H1 (cell line): ENCODE data around the gene CYP4F11. TPM values are rescaled to one million over a fixed set of nuclear protein-coding genes. Genes with fewer than 3 reads are reported as not detected.

Source experiments
- CTCF ChIA-PET: fragments of 300-600 bp; sonication (Branson Sonifier 250); formaldehyde crosslinking; loops from one replicate; lab custom pipeline; 2021; ENCODE audit not compliant: partially characterized antibody; lab: Charles Lee
- POLR2A ChIA-PET: fragments of 300-600 bp; sonication (Branson Sonifier 250); formaldehyde crosslinking; loops from one replicate; lab custom pipeline; 2021; ENCODE audit warnings: inconsistent platforms; ENCODE audit not compliant: partially characterized antibody; lab: Charles Lee
- DNase-seq, 2 experiments: peaks; one replicate each; pipeline versions ENCODE4 v3.0.0 to v3.0.0-alpha.2; 2010 to 2022; ENCODE audit warnings: low spot score in 2 of 2, low read depth in 1 of 2, mixed read lengths in 1 of 2
- FAIRE-seq: peaks from 2 replicates; lab custom pipeline; 2011; peaks lifted over from hg19 to GRCh38; lab: Jason Lieb, UNC
- H2AFZ ChIP-seq: 2 replicates; pipeline ENCODE4 v1.8.1; 2012; ENCODE audit warnings: low read length, inconsistent platforms
- H2AK5ac ChIP-seq: 2 replicates; pipeline ENCODE4 v1.6.1; 2013; ENCODE audit warnings: low read depth, low read length
- H2BK120ac ChIP-seq: replicated peaks from 2 replicates; pipeline ENCODE3; 2013; ENCODE audit warnings: low read depth, low read length, inconsistent platforms
- H2BK12ac ChIP-seq: 2 replicates; pipeline ENCODE4 v1.6.1; 2013; ENCODE audit warnings: low read depth, low read length
- H2BK15ac ChIP-seq: 2 replicates; pipeline ENCODE4 v1.6.1; 2013; ENCODE audit warnings: low read length
- H2BK20ac ChIP-seq: 2 replicates; pipeline ENCODE4 v1.6.1; 2013; ENCODE audit warnings: low read length
- H2BK5ac ChIP-seq: 2 replicates; pipeline ENCODE4 v1.6.1; 2013; ENCODE audit warnings: low read depth, low read length
- H3K14ac ChIP-seq: 2 replicates; pipeline ENCODE4 v1.6.1; 2013; ENCODE audit warnings: inconsistent platforms; ENCODE audit not compliant: insufficient read length
- H3K18ac ChIP-seq: 2 replicates; pipeline ENCODE4 v1.6.1; 2013; ENCODE audit warnings: low read length; ENCODE audit errors: extremely low read depth
- H3K23ac ChIP-seq: 2 replicates; pipeline ENCODE4 v1.6.1; 2013; ENCODE audit warnings: inconsistent platforms; ENCODE audit not compliant: insufficient read length
- H3K23me2 ChIP-seq: 2 replicates; pipeline ENCODE4 v1.6.1; 2013; ENCODE audit warnings: low read depth, low read length
- H3K27ac ChIP-seq: 2 replicates; pipeline ENCODE4 v1.6.1; 2011; ENCODE audit warnings: low read depth, low read length, inconsistent platforms
- H3K27me3 ChIP-seq, 4 experiments: replicated peaks in 1 of 4; 1 replicate in 1 of 4; 2 replicates in 3 of 4; pipeline versions ENCODE4 v1.6.1 to v1.8.1; 2011 to 2013; ENCODE audit warnings: low read length in 3 of 4, mild to moderate bottlenecking in 3 of 4, inconsistent platforms in 2 of 4, mixed read lengths in 2 of 4, moderate library complexity in 1 of 4; ENCODE audit not compliant: control insufficient read depth in 3 of 4, insufficient read depth in 3 of 4; ENCODE audit errors: extremely low read depth in 1 of 4
- H3K36me3 ChIP-seq, 4 experiments: 2 replicates each; pipeline versions ENCODE4 v1.6.1 to v1.8.1; 2011 to 2013; ENCODE audit warnings: mild to moderate bottlenecking in 4 of 4, low read length in 3 of 4, moderate library complexity in 2 of 4, control low read depth in 1 of 4, inconsistent platforms in 1 of 4; ENCODE audit not compliant: insufficient read depth in 4 of 4, control insufficient read depth in 2 of 4
- H3K4ac ChIP-seq: replicated peaks from 2 replicates; pipeline ENCODE3; 2013; ENCODE audit warnings: low read length, low read depth, mixed read lengths, inconsistent platforms; ENCODE audit not compliant: insufficient read length
- H3K4me1 ChIP-seq, 4 experiments: replicated peaks in 1 of 4; 1 replicate in 1 of 4; 2 replicates in 3 of 4; pipeline versions ENCODE4 v1.6.1 to v1.8.1; 2011 to 2013; ENCODE audit warnings: low read length in 3 of 4, inconsistent platforms in 2 of 4, mixed read lengths in 1 of 4; ENCODE audit not compliant: insufficient read depth in 4 of 4, control insufficient read depth in 3 of 4
- H3K4me2 ChIP-seq, 2 experiments: 2 replicates each; pipeline versions ENCODE4 v1.6.1 to v1.8.1; 2011 to 2013; ENCODE audit warnings: low read depth in 2 of 2, low read length in 2 of 2, control low read depth in 1 of 2, inconsistent platforms in 1 of 2, mild to moderate bottlenecking in 1 of 2; ENCODE audit not compliant: insufficient read depth in 1 of 2
- H3K4me3 ChIP-seq, 4 experiments: fragments of 200-600, 300-600 bp in 1 of 4; sonication (generic), shearing (Covaris generic), sonication (Bioruptor Twin) in 1 of 4; 2 replicates each; pipeline versions ENCODE4 v1.5.1 to v1.8.1; 2011 to 2016; ENCODE audit warnings: low read length in 4 of 4, low read depth in 3 of 4, control low read depth in 2 of 4, inconsistent platforms in 2 of 4, mild to moderate bottlenecking in 2 of 4, mixed read lengths in 1 of 4, moderate library complexity in 1 of 4; ENCODE audit not compliant: insufficient read depth in 2 of 4; ENCODE audit errors: extremely low read depth in 1 of 4
- H3K56ac ChIP-seq: replicated peaks from 2 replicates; pipeline ENCODE3; 2013; ENCODE audit warnings: low read depth, mild to moderate bottlenecking, mixed read lengths, low read length, inconsistent platforms; ENCODE audit not compliant: insufficient read length
- H3K79me1 ChIP-seq: 2 replicates; pipeline ENCODE4 v1.6.1; 2013; ENCODE audit warnings: low read depth, low read length, control low read depth
- H3K79me2 ChIP-seq, 2 experiments: 2 replicates each; pipeline versions ENCODE4 v1.6.1 to v1.8.1; 2012 to 2013; ENCODE audit warnings: low read length in 2 of 2, mild to moderate bottlenecking in 2 of 2, inconsistent platforms in 1 of 2; ENCODE audit not compliant: insufficient read depth in 2 of 2, control insufficient read depth in 1 of 2
- H3K9ac ChIP-seq, 4 experiments: replicated peaks in 1 of 4; 1 replicate in 1 of 4; 2 replicates in 3 of 4; pipeline versions ENCODE4 v1.6.1 to v1.8.1; 2011 to 2013; ENCODE audit warnings: low read depth in 3 of 4, low read length in 3 of 4, control low read depth in 2 of 4, mild to moderate bottlenecking in 2 of 4, moderate library complexity in 2 of 4, inconsistent platforms in 1 of 4; ENCODE audit errors: extremely low read depth in 1 of 4
- H3K9me3 ChIP-seq, 2 experiments: 2 replicates each; pipeline versions ENCODE4 v1.6.1 to v1.8.1; 2012 to 2013; ENCODE audit warnings: mild to moderate bottlenecking in 2 of 2, moderate library complexity in 2 of 2, control low read depth in 1 of 2, inconsistent platforms in 1 of 2, low read depth in 1 of 2, low read length in 1 of 2, mixed read lengths in 1 of 2; ENCODE audit not compliant: insufficient read depth in 2 of 2
- H4K20me1 ChIP-seq, 2 experiments: replicated peaks in 1 of 2; 2 replicates each; pipeline versions ENCODE3 to v1.8.1; 2011 to 2013; ENCODE audit warnings: inconsistent platforms in 2 of 2, low read length in 2 of 2, mild to moderate bottlenecking in 1 of 2; ENCODE audit not compliant: insufficient read depth in 2 of 2, control insufficient read depth in 1 of 2
- H4K5ac ChIP-seq: 2 replicates; pipeline ENCODE4 v1.6.1; 2013; ENCODE audit warnings: low read length, low read depth, mixed read lengths, inconsistent platforms; ENCODE audit not compliant: insufficient read length
- H4K8ac ChIP-seq: 2 replicates; pipeline ENCODE4 v1.8.0; 2013; ENCODE audit warnings: mild to moderate bottlenecking, moderate library complexity, low read length, inconsistent platforms; ENCODE audit not compliant: insufficient read depth; ENCODE audit errors: extremely low read depth
- H4K91ac ChIP-seq: replicated peaks from 2 replicates; pipeline ENCODE3; 2013; ENCODE audit warnings: low read length, mixed read lengths, inconsistent platforms; ENCODE audit not compliant: insufficient read length
- CBX5 ChIP-seq: fragments of 300-800, 300-1000 bp; sonication (generic); IDR thresholded peaks from 2 replicates; pipeline ENCODE4 v1.7.1; 2016; ENCODE audit warnings: antibody characterized with exemption, low read length, low read depth
- POLR2A ChIP-seq, 2 experiments: IDR thresholded peaks; 1 replicate in 1 of 2; 2 replicates in 1 of 2; pipeline ENCODE4 v1.6.1; 2011; ENCODE audit warnings: low read depth in 2 of 2, low read length in 2 of 2, mild to moderate bottlenecking in 2 of 2; ENCODE audit errors: control extremely low read depth in 1 of 2
- RAD21 ChIP-seq, 2 experiments: IDR thresholded peaks in 1 of 2; conservative IDR thresholded peaks in 1 of 2; 2 replicates each; pipeline ENCODE4 v1.6.1; 2011; ENCODE audit warnings: low read depth in 2 of 2, low read length in 2 of 2, improper control_type of control experiment in 1 of 2, inconsistent platforms in 1 of 2, mild to moderate bottlenecking in 1 of 2, moderate library complexity in 1 of 2
- RFX5 ChIP-seq: IDR thresholded peaks from 2 replicates; pipeline ENCODE4 v1.6.1; 2011; ENCODE audit warnings: low read depth, low read length, improper control_type of control experiment, borderline replicate concordance
- TAF7 ChIP-seq: optimal IDR thresholded peaks from 2 replicates; pipeline ENCODE3; 2011; ENCODE audit warnings: low read depth, mild to moderate bottlenecking, inconsistent platforms, low read length, moderate library complexity, borderline replicate concordance
- TEAD4 ChIP-seq: IDR thresholded peaks from 2 replicates; pipeline ENCODE4 v1.6.1; 2012; ENCODE audit warnings: low read depth, low read length, inconsistent platforms, mixed read lengths
- WGBS, 2 experiments: shearing (Covaris generic) in 1 of 2; methylation state at CpG; one replicate each; pipeline versions ENCODE4 v1.1.6 to v1.1.7; 2013 to 2015; ENCODE audit warnings: low lambda C conversion rate in 2 of 2, mixed read lengths in 2 of 2, inconsistent platforms in 1 of 2, low coverage in 1 of 2, missing lambda C conversion rate in 1 of 2; ENCODE audit not compliant: insufficient replicate concordance in 2 of 2, insufficient coverage in 1 of 2, insufficient read length in 1 of 2; ENCODE audit errors: extremely low coverage in 1 of 2, missing lambda C conversion rate in 1 of 2; 5-methylcytosine and 5-hydroxymethylcytosine counted together
- polyA plus RNA-seq, 7 experiments: library from polyadenylated mRNA; depleted of rRNA in 3 of 7; stranded (reverse) in 5 of 7; unstranded in 2 of 7; fragments of >200 nt in 5 of 7; fragments of 200-250 nt in 2 of 7; gene quantifications; 1 replicate in 5 of 7; 2 replicates in 1 of 7; 4 replicates in 1 of 7; pipeline versions ENCODE4 v1.2.1 to v1.2.3, GENCODE V29; 2011 to 2013; ENCODE audit warnings: missing spikeins in 2 of 7, mixed read lengths in 2 of 7
- total RNA-seq: library from RNA; stranded (reverse); fragmentation: NEBNext Ultra II Directional; extraction: Animal tissue kit (Norgen Biotek cat#: 25700); gene quantifications from 2 replicates; pipeline ENCODE4 v1.2.1, GENCODE V29; 2021
- TF ChIP-seq, protein P1 (sequence below): IDR thresholded peaks from 2 replicates; pipeline ENCODE4 v1.6.1; 2012; ENCODE audit warnings: inconsistent platforms
- TF ChIP-seq, protein P2 (sequence below): IDR thresholded peaks from 2 replicates; pipeline ENCODE4 v1.6.1; 2011; ENCODE audit warnings: low read length, improper control_type of control experiment

Gene CYP4F11
- total and polyA plus RNA-seq, 2 of the 8 experiments (the other 6 are each of a cell fraction or from before 2014, with no cell fraction given) = not detected

DNA sequence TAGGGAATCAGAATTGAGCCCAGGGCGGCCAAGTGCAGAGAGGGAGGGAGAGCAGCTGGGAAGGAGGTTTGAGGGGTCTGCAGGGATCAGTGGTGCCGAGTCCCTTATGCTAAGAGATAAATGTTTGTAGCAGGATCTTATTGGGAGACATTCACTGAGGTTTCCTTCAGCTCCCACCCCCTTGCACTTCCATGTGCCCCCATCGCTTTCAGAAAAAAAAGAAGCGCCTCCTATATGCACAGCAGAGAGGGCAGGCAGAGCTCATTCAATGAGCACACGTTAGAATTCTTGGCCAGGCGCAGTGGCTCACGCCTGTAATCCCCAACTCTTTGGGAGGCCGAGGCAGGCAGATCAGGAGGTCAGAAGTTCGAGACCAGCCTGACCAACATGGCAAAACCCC lies 64.5 kb downstream of the CYP4F11 start:
- Histone ChIP-seq H3K27ac (no peak overlapping the region), H3K23me2 (no peaks in the 10 kb centered on the region), H3K18ac (no peak overlapping the region), H3K4me3 (no peak overlapping the region), H4K20me1 (no peaks in the 10 kb centered on the region), H3K4me2 (no peak overlapping the region), H2BK120ac (no peak overlapping the region), H2BK5ac (no peak overlapping the region), H2BK20ac (no peak overlapping the region), H2AFZ (no peak overlapping the region), H3K14ac (no peak overlapping the region), H3K27me3 (no peaks in the 10 kb centered on the region), H3K9me3 (peaks cover 39 to 60% of the 10 kb centered on the region in 2 experiments), H3K79me1 (no peaks in the 10 kb centered on the region), H4K5ac (no peak overlapping the region), H4K91ac (no peak overlapping the region), H2BK12ac (no peak overlapping the region), H3K4me1 (no peaks in the 10 kb centered on the region), H2AK5ac (no peak overlapping the region), H3K9ac (no peak overlapping the region), H3K56ac (no peak overlapping the region), H4K8ac (no peak overlapping the region), H2BK15ac (no peak overlapping the region), H3K4ac (no peak overlapping the region), H3K36me3 (no peaks in the 10 kb centered on the region)
- CTCF ChIA-PET = interaction anchor here (1.2 kb wide), 1 partner anchor 12 kb away, joined by 5 read pairs; no protein-coding TSS in a partner anchor
- FAIRE-seq (no peak), DNase-seq (no peak)
- POLR2A ChIA-PET = no interaction called here
- WGBS, 2 experiments = 86% methylated on average over 9 of the region's 9 CpGs; no CpG with 5 or more reads in 1 of the 2 experiments
- TF ChIP-seq CBX5 (no peak), RAD21 (IDR thresholded peaks at IDR 0.05 in 1 of 2, conservative IDR thresholded peaks at IDR 0.05 in 1 of 2; ENCODE audit: low read depth in 2 of 2, low read length in 2 of 2) (no peak), POLR2A (IDR thresholded peaks at IDR 0.05; ENCODE audit: control extremely low read depth in 1 of 2, low read depth in 2 of 2, low read length in 2 of 2) (no peak), RFX5 (no peak), TEAD4 (no peak), TAF7 (no peak)
- TF ChIP-seq, protein P1, sequence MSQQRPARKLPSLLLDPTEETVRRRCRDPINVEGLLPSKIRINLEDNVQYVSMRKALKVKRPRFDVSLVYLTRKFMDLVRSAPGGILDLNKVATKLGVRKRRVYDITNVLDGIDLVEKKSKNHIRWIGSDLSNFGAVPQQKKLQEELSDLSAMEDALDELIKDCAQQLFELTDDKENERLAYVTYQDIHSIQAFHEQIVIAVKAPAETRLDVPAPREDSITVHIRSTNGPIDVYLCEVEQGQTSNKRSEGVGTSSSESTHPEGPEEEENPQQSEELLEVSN = no peak
- TF ChIP-seq, protein P2, sequence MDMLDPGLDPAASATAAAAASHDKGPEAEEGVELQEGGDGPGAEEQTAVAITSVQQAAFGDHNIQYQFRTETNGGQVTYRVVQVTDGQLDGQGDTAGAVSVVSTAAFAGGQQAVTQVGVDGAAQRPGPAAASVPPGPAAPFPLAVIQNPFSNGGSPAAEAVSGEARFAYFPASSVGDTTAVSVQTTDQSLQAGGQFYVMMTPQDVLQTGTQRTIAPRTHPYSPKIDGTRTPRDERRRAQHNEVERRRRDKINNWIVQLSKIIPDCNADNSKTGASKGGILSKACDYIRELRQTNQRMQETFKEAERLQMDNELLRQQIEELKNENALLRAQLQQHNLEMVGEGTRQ = no peak
- TF ChIP-seq, all 59 proteins: peak for 0
- Histone ChIP-seq H3K23ac (no peak overlapping the region), H3K79me2 (no peaks in the 10 kb centered on the region)
